GM12872 (cell line): ENCODE measurements around the gene NAA20.

Experiments used
- TF ChIP-seq, protein P1 (sequence below): IDR thresholded peaks from 3 replicates; pipeline ENCODE4 v1.5.1; 2011; ENCODE audit warnings: low read depth, mild to moderate bottlenecking, low read length, moderate library complexity; ENCODE audit not compliant: insufficient read depth

Gene NAA20

GRCh38 chr20:19971116-19971515 lies 46.0 kb upstream of the NAA20 start:
- TF ChIP-seq, protein P1, sequence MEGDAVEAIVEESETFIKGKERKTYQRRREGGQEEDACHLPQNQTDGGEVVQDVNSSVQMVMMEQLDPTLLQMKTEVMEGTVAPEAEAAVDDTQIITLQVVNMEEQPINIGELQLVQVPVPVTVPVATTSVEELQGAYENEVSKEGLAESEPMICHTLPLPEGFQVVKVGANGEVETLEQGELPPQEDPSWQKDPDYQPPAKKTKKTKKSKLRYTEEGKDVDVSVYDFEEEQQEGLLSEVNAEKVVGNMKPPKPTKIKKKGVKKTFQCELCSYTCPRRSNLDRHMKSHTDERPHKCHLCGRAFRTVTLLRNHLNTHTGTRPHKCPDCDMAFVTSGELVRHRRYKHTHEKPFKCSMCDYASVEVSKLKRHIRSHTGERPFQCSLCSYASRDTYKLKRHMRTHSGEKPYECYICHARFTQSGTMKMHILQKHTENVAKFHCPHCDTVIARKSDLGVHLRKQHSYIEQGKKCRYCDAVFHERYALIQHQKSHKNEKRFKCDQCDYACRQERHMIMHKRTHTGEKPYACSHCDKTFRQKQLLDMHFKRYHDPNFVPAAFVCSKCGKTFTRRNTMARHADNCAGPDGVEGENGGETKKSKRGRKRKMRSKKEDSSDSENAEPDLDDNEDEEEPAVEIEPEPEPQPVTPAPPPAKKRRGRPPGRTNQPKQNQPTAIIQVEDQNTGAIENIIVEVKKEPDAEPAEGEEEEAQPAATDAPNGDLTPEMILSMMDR, result no peak

GRCh38 chr20:19973961-19974629 lies 43.1 kb upstream of the NAA20 start:
- TF ChIP-seq, protein P1, result no peak

DNA sequence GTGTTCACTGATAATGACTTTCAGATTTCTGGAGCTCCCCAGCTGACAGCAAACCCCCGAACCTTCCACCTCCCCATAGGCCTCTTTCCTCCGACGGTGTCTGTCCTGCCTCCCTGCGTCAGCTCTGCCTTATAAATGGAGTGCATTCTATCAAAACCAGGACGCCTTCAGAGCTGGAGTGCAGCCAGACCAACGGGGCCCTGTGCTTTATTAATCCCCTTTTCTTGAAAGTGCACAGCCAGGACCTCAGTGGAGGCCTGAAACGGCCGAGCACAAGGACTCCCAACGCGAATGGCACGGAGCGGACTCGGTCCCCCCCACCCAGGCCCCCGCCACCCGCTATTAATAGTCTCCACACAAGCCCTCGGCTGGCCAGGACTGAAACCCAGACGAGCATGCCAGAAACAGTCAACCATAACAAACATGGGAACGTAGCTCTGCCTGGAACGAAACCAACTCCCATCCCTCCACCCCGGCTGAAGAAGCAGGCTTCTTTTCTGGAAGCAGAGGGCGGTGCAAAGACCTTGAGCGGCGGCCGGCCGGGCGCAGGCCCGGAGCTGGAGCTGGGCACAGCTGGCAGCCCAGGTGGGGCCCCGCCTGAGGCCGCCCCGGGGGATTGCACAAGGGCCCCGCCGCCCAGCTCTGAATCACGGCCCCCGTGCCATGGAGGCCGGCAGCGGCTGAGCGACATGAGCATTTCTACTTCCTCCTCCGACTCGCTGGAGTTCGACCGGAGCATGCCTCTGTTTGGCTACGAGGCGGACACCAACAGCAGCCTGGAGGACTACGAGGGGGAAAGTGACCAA lies 42.3 kb upstream of the NAA20 start:
- TF ChIP-seq, protein P1, result no peak

DNA sequence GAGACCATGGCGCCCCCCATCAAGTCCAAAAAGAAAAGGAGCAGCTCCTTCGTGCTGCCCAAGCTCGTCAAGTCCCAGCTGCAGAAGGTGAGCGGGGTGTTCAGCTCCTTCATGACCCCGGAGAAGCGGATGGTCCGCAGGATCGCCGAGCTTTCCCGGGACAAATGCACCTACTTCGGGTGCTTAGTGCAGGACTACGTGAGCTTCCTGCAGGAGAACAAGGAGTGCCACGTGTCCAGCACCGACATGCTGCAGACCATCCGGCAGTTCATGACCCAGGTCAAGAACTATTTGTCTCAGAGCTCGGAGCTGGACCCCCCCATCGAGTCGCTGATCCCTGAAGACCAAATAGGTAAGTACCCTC lies 41.7 kb upstream of the NAA20 start:
- TF ChIP-seq, protein P1, result no peak

DNA sequence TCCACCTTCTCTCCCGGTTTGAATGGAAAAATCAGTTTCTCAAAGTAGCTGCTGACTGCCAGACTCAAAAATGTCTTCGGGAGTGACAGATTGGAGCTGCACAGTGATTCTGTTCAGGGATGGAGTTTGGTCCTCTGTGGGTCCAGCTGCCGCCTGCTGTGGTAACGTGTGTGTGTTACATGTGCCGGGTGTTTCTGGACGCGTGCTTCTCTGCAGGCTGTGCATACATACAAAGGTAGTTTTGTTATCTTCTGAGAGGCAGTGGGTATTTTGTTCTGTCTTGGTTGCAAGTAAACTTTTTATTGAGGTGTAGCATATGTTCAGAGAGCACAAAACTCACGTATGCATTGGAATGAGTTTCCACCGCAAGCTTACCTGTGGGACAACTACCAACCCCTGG lies 41.3 kb upstream of the NAA20 start:
- TF ChIP-seq, protein P1, result no peak

DNA sequence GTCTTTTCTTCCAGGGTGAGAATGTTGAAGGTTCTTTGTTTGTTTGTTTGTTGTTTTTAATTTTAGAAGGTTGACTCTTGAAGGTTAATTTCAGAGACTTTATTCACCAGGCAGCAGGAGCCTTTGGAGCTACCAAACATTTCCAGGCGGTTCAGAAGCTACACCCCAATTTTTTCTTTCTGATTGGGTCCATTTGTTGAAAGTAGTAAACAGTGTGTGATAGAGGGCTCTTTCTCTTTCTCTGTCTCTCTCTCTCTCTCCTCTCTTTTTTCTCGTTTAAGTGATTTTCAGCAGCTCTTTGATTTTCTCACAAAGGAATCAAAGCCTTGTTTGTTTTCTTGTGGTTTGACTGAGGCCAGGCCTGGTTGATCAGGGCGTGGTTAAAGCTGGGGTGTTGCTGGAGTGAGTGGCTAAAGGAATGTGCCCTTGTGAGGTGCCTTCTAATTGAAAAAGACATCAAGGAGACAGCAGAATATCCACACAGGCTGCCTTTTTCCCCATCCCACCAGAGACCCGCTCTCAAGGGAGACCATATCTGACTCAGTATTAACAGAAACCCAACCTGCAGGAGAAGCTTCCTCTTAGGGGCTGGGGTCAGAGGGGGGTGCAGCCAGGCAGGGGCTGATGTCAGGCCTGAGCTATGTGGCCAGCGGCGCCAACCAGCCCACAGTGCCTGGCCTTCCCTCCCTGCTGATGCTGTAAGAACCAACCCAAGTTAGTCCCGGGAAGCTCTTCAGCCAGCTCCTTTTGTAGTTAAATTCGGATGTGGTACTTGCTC lies 40.4 kb upstream of the NAA20 start:
- TF ChIP-seq, protein P1, result no peak

DNA sequence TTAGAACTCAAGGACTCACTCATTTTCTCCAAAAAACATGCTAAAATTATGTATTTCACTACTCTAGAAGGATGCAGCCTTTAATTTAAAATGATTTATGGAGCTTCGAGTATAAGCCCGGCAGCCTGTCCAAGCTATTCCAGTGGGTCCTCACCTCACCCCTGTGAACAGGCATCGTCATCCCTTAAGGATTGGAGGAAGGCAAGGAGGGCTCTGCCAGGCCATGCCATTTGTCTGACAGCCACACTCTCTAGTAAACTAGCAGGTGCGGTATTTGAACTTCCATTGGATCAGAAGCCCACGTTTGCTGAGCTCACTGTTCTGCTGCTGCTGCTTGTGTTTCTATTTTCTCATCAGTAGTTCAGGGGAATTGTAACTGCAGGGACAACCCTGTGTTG lies 39.8 kb upstream of the NAA20 start:
- TF ChIP-seq, protein P1, result no peak
